GM04504 (cell line): ENCODE results near the gene HBEGF.
A peak's percentile ranks its signal among the peaks of the same experiment; 100 is the strongest.

Experiments used
- DNase-seq: peaks from one replicate; pipeline ENCODE4 v3.0.0-alpha.2; 2012; ENCODE audit warnings: low read depth

Gene HBEGF

GRCh38 chr5:140336388-140336787 is 10.0 kb downstream of the HBEGF start:
- no peak for DNase-seq

GRCh38 chr5:140331638-140332037 is 14.8 kb downstream of the HBEGF start:
- DNase-seq: no peak

- no peak for DNase-seq
Measured at GRCh38 chr5:140329739-140330481, 16.5 kb downstream of the HBEGF start.

DNA sequence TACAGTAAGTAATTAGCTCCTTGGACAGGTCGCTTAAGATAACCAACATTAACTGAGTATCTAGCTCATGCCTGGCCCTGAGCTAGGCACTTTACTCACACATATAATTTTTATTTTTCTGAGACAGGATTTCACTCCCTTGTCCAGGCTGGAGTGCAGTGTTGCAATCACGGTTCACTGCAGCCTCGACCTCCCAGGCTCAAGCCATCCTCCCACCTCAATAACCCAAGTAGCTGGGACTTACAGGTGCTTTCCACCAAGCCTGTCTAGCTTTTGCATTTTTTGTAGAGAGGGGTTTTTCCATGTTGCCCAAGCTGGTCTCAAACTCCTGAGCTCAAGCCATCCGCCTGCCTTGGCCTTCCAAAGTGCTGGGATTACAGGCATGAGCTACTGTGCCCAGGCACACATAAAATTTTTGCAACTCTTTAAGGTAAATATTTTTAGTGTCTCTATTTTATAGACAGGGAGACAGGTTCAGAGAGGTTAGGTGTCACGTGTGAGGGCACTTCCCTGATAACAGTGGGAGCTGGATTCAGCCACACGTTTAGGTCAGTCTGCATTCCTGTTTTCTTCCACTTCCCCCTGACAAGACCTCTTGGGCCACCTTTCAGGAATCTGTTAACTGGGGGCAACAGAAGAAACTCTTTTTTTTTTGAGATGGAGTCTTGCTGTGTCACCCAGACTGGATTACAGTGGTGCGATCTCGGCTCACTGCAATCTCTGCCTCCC is 18.2 kb downstream of the HBEGF start:
- DNase-seq: no peak

DNA sequence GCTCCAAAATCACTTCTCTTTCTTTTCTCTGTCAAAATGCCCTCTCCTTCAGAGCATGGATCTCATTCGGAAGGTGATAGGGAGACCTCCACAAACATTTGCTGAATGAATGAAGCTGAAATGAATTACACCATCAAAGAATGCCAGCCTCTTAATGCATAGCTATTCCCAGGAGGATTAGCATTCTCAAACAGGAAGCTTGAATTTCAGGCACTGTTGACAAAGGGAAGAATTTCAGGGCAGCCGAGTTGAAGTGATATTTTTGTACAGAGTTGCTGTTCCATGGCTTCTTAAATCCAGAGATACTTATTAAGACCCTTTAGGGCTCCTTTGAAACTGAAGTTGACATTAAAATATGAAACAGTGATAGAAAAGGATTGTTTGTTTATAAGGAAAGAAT is 18.8 kb downstream of the HBEGF start:
- no peak for DNase-seq

DNA sequence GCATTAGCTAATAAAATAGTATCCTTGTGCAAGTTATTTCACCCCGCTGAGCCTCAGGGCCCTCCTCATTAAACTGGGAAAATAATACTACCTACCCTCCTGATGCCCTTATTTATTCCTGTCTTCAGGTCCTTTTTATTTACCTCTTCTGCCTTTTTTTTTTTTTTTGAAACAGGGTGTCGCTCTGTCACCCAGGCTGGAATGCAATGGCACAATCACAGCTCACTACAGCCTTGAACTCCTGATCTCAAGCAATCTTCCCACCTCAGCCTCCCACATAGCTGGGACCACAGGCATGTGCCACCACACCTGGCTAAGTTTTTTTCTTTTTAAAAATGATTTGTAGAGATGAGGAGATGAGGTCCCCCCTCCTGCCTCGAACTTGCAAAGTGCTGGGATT is 20.9 kb downstream of the HBEGF start:
- DNase-seq: no peak

- DNase-seq: no peak
Measured at GRCh38 chr5:140324617-140325241, 21.7 kb downstream of the HBEGF start.

DNA sequence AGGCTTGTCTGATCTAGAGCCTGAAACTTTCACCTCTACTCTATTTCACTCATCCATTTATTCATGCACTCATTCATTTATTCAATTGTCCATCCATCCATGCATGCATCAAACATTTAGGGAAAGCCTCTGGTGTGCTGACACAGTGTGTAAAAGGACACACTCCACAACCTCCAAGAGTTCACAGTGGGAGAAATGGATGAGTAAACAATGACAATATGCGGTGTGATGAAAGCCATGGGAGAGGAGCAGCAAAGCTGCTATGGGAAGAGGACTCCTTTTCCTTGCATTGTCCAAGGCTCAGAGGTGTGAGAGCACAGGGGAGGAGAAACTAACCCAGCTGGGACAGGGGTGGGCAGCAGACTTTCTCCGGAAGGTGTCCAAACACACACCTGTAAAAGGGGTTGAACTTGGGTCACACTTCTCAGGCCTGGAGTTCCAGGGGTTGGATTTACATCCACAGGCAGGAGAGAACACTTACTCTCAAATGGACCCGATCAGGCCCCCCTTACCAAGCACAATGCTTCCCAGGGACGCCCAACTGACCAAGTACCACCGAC is 22.3 kb downstream of the HBEGF start:
- DNase-seq: no peak

DNA sequence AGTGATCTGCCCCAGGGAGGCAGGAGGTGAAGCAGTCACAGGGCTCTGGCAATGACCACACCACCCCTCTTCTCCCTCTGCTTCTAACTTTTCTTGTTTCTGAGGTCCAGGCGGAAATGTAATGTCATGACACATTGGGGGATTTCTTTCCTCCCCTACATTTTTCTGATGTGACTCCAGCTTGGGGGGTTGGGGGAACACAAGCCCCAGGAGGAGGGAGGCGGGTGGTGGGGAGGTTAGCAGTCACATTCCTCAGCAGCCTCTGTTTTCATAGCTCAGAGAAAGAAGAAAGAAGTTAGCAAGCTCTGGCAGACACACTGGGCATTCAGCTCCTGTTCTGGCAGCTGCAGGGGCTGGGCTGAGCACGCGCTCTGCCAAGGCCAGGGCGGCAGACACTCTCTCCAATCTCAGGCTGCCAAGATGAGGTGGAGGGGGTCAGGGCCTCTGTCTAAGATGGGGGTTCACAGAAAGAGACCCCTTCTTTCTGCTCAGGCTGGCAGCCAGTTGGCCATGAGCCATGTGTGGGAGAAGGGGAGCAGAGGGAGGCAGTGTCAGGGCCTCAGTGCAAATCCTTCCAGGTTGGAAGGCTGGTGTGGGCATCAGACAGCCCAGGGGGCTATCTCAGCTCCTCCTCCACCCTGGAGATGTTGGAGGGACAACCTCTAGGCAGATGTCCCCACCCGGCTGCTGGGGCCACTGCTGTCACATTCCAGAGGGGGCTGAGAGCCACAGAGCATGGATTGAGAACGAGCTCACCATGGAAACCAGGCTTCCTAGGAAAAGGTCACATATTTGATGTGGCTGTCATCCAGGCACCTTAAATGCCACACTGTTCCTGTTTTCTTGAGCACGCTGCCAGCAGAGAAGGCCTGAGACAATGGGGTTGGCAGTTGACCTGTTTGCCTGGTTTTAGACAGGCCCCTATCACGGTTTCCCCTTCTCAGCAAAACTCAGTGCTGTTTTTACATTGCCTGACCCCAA is 23.4 kb downstream of the HBEGF start:
- peak; percentile 79 for DNase-seq

GRCh38 chr5:140321796-140322195 is 24.6 kb downstream of the HBEGF start:
- DNase-seq: no peak

DNA sequence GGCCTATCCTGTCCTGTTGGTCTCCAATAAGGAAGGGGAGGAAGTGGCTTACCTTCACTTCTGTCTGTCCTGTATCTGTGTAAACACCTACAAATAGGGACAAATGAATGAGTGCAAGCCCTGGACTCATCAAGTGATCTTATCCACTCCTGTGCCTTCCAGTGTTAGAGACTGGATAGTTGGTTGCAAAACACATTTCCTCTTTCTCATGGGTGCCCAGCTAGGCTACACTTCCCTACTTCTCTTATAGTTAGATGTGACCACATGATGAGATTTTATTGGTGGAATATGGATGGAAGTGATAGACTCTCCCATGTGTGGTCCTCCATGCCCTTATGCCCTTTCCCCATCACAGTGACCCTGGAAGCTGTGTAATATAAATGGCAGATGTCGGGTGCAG is 26.6 kb downstream of the HBEGF start:
- no peak for DNase-seq

- no peak for DNase-seq
Measured at GRCh38 chr5:140318792-140319191, 27.6 kb downstream of the HBEGF start.

DNA sequence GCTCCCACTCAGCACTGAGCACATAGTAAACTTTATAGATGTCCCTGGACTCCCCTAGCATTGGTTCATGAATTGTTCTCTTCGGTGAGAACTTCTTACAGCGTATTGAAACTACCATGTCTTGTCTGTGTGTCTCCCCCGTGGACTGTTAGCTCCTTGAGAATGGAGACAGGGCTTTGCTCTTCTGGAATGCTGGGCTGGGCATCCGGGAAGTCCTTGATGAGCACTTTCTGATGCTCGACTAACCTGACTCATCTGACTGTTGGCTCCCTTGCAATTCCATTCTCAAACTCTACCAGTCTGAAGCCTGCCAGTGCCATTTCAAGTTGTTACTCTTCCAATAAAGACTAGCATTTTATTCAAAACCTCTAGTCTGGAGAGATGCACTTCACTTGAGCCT is 28.5 kb downstream of the HBEGF start:
- no peak for DNase-seq

- no peak for DNase-seq
Measured at GRCh38 chr5:140312791-140313189, 33.6 kb downstream of the HBEGF start.

- DNase-seq: peak; percentile 81
Measured at GRCh38 chr5:140312067-140312790, 34.2 kb downstream of the HBEGF start.

- peak; percentile 68 for DNase-seq
Measured at GRCh38 chr5:140311011-140311467, 35.4 kb downstream of the HBEGF start.

DNA sequence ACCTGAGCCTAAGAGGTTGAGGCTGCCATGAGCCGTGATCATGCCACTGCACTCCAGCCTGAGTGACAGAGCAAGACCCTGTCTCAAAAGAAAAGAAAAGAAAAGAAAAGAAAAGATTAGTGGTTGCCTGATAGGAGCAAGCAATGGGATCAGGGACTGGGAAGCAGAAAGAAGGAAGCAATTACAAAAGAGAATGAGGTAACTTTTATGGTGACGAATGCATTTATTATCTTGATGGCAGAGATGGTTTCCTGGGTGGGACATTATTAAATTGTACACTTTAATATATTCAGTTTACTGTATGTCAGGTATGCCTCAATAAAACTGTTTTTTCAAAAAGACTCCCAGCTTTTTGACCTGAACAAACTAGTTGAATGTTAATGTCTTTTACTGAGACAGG is 36.0 kb downstream of the HBEGF start:
- no peak for DNase-seq

DNA sequence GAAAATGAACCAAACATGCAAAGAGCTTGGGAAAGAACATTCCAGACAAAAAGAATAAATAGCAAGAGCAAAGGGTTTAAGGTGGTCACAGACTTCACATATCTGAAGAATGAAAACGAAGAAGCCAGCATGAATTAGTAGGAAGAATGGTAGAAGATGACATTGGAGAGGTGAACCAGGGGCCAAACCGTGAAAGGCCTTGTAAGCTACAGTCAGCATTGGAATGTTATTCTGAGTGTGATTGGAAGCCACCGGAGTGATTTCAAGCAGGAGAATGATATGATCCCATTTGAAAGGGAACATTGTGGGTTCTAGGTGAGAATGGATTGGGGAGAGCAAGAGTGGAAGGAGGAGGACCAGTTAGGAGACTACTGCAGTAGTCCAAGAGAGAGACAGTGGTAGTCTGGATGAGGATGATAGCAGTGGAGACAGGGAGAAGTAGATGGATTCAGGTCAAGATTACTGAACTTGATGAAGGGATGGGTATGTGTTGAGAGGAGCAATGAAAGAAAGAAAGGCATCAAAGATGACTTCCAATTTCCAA is 36.6 kb downstream of the HBEGF start:
- DNase-seq: no peak

DNA sequence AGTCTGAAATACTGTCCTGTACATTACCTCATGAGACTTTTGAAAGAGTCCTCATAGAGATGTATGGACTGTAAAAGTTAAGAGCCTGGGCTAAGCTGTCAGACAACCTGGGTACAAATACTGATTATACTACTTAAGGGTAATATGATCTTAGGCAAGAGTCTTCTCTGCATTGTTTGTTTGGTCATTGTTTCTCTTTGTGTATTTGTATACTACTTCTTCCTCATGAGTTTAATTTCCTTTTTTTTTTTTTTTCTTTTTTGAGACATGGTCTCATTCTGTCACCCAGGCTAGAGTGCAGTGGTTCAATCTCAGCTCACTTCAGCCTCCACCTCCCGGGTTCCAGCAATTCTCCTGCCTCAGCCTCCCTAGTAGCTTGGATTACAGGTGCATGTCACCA is 40.9 kb downstream of the HBEGF start:
- no peak for DNase-seq

DNA sequence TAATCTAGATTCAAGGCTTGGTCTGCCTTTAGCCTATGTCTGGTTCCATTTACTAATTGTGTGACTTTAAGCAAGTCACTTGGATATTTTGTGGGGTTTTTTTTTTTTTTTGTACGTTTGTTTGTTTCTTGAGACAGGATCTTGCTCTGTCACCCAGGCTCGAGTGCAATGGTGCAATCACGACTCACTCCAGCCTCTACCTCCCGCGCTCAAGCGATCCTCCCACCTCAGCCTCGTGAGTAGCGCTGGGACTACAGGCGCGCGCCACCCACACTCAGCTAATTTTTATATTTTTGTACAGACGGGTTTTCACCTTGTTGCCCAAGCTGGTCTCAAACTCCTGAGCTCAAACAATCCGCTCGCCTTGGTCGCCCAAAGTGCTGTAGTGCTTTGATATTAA is 42.4 kb downstream of the HBEGF start:
- DNase-seq: no peak
